ENCODE measurements around the gene PLD6.
A peak's percentile ranks its signal among the peaks of the same experiment; 100 is the strongest.

PLD6 gene

GRCh38 chr17:17152385-17152784, 53.7 kb downstream of the PLD6 start:
- no peak for DNase-seq

- peak; percentile 73 for DNase-seq
Measured at GRCh38 chr17:17151962-17152361, 54.2 kb downstream of the PLD6 start.

GRCh38 chr17:17151541-17151940, 54.6 kb downstream of the PLD6 start:
- no peak for DNase-seq

- no peak for DNase-seq
Measured at GRCh38 chr17:17151055-17151454, 55.1 kb downstream of the PLD6 start.

All from activated effector memory CD4-positive, alpha-beta T cell treated with anti-CD3 and anti-CD28 coated beads, Interleukin-2, amount 50 U/mL, for 16 hours (primary cell).